Neural progenitor cell (in vitro differentiated cells): ENCODE measurements around the gene PDCD6IP.

Source experiments
- EZH2 ChIP-seq: fragments of 200-600 bp; sonication (generic); IDR thresholded peaks from 2 replicates; pipeline ENCODE4 v1.6.1; 2017; ENCODE audit warnings: antibody characterized with exemption, mild to moderate bottlenecking, moderate library complexity
- EZH2phosphoT487 ChIP-seq: fragments of 200-600 bp; sonication (generic); IDR thresholded peaks from 2 replicates; pipeline ENCODE4 v1.6.1; 2017; ENCODE audit warnings: antibody characterized with exemption
- TF ChIP-seq, protein P1 (sequence below): fragments of 200-600 bp; sonication (generic); IDR thresholded peaks from 2 replicates; pipeline ENCODE4 v1.5.1; 2017; ENCODE audit warnings: antibody characterized with exemption, mild to moderate bottlenecking

DNA sequence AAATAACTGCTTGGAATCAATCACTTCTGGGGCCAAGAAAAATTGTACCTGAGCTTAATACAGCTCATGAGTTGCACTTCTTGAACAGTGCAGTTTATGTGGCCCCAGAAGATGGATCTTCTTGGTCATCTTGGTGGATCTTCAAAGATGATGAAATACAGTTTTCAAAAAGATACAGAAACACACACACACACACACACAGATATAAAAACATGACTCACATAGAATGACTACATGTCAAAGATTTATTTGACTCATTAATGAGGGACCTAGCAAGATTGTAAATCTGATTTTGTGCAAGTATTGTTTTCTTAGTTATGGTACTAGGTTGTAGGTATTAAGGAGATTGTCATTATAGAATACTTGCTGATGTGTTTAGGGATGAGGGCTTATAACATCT lies 32.6 kb downstream of the PDCD6IP start:
- TF ChIP-seq EZH2phosphoT487 = no peak
- TF ChIP-seq, protein P1, sequence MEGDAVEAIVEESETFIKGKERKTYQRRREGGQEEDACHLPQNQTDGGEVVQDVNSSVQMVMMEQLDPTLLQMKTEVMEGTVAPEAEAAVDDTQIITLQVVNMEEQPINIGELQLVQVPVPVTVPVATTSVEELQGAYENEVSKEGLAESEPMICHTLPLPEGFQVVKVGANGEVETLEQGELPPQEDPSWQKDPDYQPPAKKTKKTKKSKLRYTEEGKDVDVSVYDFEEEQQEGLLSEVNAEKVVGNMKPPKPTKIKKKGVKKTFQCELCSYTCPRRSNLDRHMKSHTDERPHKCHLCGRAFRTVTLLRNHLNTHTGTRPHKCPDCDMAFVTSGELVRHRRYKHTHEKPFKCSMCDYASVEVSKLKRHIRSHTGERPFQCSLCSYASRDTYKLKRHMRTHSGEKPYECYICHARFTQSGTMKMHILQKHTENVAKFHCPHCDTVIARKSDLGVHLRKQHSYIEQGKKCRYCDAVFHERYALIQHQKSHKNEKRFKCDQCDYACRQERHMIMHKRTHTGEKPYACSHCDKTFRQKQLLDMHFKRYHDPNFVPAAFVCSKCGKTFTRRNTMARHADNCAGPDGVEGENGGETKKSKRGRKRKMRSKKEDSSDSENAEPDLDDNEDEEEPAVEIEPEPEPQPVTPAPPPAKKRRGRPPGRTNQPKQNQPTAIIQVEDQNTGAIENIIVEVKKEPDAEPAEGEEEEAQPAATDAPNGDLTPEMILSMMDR = no peak
- TF ChIP-seq EZH2 = no peak
